HG03159 (cell line): Measurements from ENCODE around the gene ATF1.

Experiments used
- ATAC-seq: cut with Tn5 transposase; IDR thresholded peaks from one replicate; pipeline ENCODE4 v1.9.1; 2021; ENCODE audit warnings: mild to moderate bottlenecking, moderate library complexity; ENCODE audit not compliant: unreplicated experiment

The ATF1 gene

GRCh38 chr12:50763639-50764285 is at the start of gene ATF1:
ATF1 (plus strand) TSS chr12:50764101; CDS start chr12:50780146, 16,045 bp downstream.
- peak; percentile 74 for ATAC-seq

- no peak for ATAC-seq
These were observed 48.7 kb upstream of the ATF1 start for GRCh38 chr12:50715174-50715573.

- no peak for ATAC-seq
These were observed 45.1 kb upstream of the ATF1 start for GRCh38 chr12:50718760-50719159.

DNA sequence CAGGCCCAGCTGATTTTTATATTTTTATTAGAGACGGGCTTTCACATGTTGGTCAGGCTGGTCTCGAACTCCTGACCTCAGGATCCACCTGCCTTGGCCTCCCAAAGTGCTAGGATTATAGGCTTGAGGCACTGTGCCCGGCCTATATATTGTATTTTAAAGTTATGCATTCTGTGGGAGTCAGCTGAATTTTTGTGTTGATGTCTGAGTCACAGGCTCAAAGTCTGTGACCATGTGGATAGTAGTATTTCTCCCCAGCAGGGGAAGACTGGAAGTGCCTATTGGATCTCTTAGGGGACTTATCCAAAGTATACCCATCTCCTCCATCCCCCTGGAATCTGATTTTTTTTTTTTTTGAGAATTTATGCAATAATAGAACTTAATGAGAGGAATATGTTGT is 43.8 kb upstream of the ATF1 start:
- no peak for ATAC-seq

DNA sequence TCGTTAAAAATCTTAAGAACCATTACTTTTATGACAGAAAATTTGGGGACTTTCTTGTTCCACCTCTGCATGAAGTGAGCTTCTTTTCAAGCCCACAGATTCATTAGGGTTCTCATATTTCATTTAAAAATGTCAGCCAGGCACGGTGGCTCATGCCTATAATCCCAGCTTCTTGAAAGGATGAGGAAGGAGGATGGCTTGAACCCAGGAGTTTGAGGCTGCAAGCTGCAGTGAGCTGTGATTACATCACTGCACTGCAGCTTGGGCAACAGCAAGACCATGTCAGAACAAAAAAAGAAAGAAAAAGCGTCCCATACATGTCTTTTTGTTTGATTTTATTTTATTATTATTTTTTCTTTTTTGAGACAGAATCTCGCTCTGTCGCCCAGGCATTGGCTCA is 43.4 kb upstream of the ATF1 start:
- no peak for ATAC-seq

DNA sequence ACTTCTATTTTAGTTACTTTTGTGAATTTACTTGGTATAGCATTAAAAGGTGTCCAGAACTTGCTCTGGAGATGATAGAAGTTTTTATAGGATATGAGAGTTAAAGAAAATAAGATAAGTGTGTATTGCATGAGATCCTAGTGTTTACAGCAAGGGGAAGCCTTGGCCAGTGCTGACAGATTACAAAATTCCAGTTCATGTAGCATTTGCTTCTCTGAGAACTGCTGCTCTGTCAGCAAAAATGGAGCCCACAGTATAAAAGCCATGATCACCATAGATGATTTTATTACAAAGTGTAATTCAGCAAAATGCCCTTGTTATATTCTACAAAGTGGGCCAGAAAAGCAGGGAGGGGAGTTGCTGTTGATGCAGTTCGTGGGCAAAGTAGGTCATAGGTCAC is 40.0 kb upstream of the ATF1 start:
- ATAC-seq = no peak

GRCh38 chr12:50725011-50725942 is 38.6 kb upstream of the ATF1 start:
- ATAC-seq = no peak

GRCh38 chr12:50727466-50727865 is 36.4 kb upstream of the ATF1 start:
- ATAC-seq = no peak

DNA sequence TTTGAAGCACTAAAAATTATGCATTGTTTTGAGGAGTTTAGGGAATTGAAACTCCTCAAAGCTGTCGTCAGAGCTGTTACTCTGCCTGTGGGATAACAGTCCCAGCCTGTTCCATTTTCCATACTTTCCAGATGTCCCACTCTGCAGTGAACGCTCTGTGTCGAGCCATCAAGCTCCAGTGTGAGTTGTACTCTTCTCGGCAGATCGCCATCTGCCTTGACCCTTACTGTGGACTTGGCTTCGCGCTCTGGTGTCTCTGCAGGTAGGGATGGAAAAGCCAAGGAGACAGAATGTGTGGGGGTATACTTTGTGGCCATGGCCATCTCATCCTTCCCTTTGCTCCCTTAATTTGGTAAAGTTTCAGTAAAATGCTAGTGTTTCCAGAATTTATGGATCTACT is 35.5 kb upstream of the ATF1 start:
- no peak for ATAC-seq

DNA sequence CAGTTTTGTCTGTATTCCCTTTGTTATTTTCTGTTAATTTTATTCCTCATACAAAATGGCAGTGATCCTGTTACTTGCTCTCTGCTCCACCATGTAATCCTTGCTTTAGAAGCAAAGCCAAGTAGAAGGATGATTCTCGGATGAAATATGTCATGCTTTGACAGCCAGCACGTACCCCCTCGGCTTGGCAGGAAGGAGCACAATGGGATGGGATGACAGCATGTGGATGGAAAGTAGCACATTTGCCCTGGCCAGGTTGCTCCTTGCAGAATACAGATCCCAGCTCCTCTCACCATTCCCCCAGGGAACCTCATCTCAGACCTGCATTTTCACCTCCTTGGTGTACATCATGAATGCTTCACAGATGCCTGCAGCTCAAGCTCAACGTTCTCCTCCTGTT is 35.1 kb upstream of the ATF1 start:
- no peak for ATAC-seq

DNA sequence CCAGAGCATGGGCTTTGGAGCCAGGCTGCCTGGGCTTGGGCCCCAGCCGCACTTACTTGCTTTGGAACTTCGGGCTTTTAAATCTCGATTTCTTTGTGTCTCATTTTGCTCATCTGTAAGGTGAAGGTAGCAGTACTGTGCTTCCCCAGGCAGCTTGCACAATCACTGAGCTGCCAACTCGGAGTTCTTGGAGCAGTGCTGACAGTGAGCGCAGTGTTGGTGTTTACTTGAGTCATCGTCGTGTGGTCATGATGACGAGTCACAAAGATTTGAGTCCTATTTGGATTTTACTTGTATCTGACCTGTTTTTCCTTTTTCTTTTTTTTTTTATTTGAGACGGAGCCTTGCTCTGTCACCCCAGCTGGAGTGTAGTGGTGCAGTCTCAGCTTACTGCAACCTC is 31.3 kb upstream of the ATF1 start:
- ATAC-seq = no peak

GRCh38 chr12:50733706-50734105 is 30.2 kb upstream of the ATF1 start:
- no peak for ATAC-seq

- no peak for ATAC-seq
These were observed 29.3 kb upstream of the ATF1 start for GRCh38 chr12:50734409-50735263.

DNA sequence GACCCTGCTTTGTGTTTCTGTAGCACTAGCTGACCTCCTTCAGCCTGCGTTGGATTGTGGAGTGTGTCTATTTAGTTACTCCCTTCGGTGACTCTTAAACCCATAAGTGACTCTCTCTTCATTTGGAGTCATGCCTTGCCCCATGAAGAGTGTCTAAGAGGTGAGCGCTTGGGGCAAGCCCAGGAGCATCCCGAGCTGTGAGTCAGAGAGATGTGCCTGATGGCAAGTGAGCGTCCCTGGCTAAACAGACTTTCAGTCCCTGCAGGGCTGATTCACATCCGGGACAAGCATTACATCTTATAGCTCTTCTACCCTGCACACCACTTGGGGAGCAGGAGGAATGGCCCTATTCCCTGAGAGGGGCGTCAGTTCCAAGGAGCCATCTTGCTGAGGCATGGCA is 24.3 kb upstream of the ATF1 start:
- ATAC-seq = no peak

- ATAC-seq = no peak
These were observed 23.6 kb upstream of the ATF1 start for GRCh38 chr12:50740307-50740706.

- no peak for ATAC-seq
These were observed 21.1 kb upstream of the ATF1 start for GRCh38 chr12:50742776-50743175.

- ATAC-seq = no peak
These were observed 18.0 kb upstream of the ATF1 start for GRCh38 chr12:50745861-50746260.

- no peak for ATAC-seq
These were observed 17.5 kb upstream of the ATF1 start for GRCh38 chr12:50746431-50746830.

DNA sequence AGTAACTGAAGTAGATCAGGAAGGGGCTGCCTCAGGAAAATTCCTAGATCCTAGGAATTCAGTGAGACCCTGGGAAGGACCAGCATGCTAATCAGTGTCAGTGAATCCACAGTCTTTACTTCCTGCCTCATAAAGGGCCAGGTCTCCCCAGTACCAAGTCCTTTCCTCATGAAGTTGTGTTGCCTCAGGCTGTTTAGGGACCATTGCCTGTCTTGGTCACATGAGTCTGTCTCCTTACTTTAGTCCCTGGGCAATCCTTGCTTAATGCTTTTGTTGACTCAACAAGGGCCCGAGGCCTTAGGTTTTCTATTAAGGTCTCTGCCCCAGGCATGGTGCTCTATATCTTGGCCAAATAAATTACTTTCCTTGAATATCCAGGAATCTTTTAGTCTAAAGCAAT is 16.1 kb upstream of the ATF1 start:
- ATAC-seq = no peak

DNA sequence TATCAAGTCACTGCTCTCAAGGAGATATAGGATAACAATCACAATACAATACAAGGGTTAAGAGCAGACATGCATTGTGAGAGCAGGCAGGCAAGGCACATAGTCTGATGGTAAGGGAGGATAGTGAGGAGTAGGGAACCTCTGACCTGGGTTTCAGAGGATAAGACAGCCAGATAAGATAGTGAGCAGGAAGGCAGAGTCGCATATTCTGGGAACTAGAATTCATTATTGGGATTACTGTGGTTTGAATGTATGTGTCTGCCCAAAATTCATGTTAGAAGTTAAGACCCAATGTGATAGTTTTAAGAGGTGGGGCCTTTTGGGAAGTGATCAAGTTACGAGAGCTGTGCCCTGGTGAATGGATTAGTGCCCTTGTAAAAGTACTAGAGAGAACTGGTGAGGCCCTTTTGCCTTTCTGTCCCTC is 14.4 kb upstream of the ATF1 start:
- ATAC-seq = no peak

DNA sequence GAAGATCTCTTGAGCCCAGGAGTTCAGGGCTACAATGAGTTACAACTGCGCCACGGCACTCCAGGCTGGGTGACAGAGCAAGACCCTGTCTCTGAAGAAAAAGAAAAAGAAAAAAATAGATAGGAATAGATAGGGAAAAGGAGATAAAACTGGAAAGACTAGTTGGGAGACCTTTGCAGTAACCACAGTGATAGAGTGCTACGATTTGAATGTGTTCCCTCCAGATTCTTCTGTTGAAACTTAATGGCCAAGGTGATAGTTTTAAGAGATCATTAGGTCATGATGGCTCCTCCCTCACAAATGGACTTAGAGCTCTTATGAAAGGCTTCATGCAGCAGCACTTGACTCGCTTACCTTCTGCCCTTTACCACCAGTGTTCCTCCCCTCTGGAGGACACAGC is 13.5 kb upstream of the ATF1 start:
- ATAC-seq = no peak
